Stimulated activated CD8-positive, alpha-beta memory T cell treated with anti-CD3 and anti-CD28 coated beads, Interleukin-12 subunit alpha, Interleukin-12 subunit beta, amount 100 ng/mL, for 4 hours (primary cell): Measurements from ENCODE around the gene CEL.
"Not testable (repeated sequence)": the region's sequence is repeated elsewhere in the genome, so short reads cannot be mapped to it uniquely, and the experiment has no call there.

Experiments
- DNase-seq: peaks from one replicate; pipeline ENCODE4 v3.0.0-alpha.2; 2020; ENCODE audit warnings: low read depth

Gene CEL

DNA sequence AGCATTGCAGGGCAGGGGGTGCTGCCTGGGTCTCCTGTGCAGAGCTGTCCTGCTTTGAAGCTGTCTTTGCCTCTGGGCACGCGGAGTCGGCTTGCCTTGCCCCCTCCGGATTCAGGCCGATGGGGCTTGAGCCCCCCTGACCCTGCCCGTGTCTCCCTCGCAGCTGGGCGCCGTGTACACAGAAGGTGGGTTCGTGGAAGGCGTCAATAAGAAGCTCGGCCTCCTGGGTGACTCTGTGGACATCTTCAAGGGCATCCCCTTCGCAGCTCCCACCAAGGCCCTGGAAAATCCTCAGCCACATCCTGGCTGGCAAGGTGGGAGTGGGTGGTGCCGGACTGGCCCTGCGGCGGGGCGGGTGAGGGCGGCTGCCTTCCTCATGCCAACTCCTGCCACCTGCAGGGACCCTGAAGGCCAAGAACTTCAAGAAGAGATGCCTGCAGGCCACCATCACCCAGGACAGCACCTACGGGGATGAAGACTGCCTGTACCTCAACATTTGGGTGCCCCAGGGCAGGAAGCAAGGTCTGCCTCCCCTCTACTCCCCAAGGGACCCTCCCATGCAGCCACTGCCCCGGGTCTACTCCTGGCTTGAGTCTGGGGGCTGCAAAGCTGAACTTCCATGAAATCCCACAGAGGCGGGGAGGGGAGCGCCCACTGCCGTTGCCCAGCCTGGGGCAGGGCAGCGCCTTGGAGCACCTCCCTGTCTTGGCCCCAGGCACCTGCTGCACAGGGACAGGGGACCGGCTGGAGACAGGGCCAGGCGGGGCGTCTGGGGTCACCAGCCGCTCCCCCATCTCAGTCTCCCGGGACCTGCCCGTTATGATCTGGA, 2.7 kb downstream of the CEL start:
- no peak for DNase-seq

DNA sequence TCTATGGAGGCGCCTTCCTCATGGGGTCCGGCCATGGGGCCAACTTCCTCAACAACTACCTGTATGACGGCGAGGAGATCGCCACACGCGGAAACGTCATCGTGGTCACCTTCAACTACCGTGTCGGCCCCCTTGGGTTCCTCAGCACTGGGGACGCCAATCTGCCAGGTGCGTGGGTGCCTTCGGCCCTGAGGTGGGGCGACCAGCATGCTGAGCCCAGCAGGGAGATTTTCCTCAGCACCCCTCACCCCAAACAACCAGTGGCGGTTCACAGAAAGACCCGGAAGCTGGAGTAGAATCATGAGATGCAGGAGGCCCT, 3.2 kb downstream of the CEL start:
- DNase-seq: no peak

DNA sequence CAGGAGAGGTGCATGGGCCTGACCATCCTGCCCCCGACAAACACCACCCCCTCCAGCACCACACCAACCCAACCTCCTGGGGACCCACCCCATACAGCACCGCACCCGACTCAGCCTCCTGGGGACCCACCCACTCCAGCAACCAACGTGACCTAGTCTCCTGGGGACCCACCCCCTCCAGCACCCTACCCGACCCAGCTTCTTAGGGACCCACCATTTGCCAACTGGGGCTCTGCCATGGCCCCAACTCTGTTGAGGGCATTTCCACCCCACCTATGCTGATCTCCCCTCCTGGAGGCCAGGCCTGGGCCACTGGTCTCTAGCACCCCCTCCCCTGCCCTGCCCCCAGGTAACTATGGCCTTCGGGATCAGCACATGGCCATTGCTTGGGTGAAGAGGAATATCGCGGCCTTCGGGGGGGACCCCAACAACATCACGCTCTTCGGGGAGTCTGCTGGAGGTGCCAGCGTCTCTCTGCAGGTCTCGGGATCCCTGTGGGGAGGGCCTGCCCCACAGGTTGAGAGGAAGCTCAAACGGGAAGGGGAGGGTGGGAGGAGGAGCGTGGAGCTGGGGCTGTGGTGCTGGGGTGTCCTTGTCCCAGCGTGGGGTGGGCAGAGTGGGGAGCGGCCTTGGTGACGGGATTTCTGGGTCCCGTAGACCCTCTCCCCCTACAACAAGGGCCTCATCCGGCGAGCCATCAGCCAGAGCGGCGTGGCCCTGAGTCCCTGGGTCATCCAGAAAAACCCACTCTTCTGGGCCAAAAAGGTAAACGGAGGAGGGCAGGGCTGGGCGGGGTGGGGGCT, 4.6 kb downstream of the CEL start:
- DNase-seq: no peak

DNA sequence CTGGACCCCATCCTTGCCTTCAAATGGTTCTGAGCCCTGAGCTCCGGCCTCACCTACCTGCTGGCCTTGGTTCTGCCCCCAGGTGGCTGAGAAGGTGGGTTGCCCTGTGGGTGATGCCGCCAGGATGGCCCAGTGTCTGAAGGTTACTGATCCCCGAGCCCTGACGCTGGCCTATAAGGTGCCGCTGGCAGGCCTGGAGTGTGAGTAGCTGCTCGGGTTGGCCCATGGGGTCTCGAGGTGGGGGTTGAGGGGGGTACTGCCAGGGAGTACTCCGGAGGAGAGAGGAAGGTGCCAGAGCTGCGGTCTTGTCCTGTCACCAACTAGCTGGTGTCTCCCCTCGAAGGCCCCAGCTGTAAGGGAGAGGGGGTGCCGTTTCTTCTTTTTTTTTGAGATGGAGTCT, 5.2 kb downstream of the CEL start:
- DNase-seq: no peak

DNA sequence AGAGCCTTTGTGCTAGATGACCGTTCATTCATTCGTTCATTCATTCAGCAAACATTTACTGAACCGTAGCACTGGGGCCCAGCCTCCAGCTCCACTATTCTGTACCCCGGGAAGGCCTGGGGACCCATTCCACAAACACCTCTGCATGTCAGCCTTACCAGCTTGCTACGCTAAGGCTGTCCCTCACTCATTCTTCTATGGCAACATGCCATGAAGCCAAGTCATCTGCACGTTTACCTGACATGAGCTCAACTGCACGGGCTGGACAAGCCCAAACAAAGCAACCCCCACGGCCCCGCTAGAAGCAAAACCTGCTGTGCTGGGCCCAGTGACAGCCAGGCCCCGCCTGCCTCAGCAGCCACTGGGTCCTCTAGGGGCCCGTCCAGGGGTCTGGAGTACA, 6.0 kb downstream of the CEL start:
- no peak for DNase-seq

DNA sequence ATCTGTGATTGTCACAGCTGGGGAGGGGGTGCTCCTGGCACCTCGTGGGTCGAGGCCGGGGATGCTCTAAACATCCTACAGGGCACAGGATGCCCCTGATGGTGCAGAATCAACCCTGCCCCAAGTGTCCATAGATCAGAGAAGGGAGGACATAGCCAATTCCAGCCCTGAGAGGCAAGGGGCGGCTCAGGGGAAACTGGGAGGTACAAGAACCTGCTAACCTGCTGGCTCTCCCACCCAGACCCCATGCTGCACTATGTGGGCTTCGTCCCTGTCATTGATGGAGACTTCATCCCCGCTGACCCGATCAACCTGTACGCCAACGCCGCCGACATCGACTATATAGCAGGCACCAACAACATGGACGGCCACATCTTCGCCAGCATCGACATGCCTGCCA, 6.7 kb downstream of the CEL start:
- not testable (repeated sequence) for DNase-seq

DNA sequence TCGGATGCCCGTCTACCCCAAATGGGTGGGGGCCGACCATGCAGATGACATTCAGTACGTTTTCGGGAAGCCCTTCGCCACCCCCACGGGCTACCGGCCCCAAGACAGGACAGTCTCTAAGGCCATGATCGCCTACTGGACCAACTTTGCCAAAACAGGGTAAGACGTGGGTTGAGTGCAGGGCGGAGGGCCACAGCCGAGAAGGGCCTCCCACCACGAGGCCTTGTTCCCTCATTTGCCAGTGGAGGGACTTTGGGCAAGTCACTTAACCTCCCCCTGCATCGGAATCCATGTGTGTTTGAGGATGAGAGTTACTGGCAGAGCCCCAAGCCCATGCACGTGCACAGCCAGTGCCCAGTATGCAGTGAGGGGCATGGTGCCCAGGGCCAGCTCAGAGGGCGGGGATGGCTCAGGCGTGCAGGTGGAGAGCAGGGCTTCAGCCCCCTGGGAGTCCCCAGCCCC, 8.8 kb downstream of the CEL start:
- not testable (repeated sequence) for DNase-seq

DNA sequence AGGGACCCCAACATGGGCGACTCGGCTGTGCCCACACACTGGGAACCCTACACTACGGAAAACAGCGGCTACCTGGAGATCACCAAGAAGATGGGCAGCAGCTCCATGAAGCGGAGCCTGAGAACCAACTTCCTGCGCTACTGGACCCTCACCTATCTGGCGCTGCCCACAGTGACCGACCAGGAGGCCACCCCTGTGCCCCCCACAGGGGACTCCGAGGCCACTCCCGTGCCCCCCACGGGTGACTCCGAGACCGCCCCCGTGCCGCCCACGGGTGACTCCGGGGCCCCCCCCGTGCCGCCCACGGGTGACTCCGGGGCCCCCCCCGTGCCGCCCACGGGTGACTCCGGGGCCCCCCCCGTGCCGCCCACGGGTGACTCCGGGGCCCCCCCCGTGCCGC, 9.2 kb downstream of the CEL start:
- DNase-seq: not testable (repeated sequence)

DNA sequence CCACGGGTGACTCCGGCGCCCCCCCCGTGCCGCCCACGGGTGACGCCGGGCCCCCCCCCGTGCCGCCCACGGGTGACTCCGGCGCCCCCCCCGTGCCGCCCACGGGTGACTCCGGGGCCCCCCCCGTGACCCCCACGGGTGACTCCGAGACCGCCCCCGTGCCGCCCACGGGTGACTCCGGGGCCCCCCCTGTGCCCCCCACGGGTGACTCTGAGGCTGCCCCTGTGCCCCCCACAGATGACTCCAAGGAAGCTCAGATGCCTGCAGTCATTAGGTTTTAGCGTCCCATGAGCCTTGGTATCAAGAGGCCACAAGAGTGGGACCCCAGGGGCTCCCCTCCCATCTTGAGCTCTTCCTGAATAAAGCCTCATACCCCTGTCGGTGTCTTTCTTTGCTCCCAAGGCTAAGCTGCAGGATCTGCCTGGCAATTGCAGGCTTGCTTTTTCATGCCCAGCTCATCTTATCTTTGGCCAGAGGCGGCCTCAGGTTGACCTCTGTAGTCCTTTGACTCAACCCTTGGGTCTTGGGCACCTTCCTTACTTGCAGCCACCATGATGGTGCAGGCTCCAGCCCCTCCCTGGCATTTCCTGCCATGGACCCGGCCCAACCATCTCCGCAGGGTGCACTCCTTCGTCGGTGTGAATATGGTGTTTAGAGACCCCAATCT, 9.8 kb downstream of the CEL start:
- no peak for DNase-seq

DNA sequence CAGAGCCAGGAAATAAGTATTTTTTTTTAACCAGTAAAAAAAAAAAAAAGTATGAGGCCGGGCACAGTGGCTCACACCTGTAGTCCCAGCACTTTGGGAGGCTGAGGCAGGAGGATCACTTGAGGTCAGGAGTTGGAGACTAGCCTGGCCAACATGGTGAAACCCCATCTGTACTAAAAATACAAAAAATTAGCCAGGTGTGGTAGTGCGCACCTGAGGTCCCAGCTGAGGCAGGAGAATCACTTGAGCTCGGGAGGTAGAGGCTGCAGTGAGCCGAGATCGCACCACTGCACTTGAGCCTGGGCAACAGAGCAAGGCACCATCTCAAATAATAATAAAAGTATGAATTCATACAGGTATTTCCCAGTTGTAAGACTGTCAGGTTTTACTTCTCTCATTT, 10.4 kb downstream of the CEL start:
- not testable (repeated sequence) for DNase-seq

DNA sequence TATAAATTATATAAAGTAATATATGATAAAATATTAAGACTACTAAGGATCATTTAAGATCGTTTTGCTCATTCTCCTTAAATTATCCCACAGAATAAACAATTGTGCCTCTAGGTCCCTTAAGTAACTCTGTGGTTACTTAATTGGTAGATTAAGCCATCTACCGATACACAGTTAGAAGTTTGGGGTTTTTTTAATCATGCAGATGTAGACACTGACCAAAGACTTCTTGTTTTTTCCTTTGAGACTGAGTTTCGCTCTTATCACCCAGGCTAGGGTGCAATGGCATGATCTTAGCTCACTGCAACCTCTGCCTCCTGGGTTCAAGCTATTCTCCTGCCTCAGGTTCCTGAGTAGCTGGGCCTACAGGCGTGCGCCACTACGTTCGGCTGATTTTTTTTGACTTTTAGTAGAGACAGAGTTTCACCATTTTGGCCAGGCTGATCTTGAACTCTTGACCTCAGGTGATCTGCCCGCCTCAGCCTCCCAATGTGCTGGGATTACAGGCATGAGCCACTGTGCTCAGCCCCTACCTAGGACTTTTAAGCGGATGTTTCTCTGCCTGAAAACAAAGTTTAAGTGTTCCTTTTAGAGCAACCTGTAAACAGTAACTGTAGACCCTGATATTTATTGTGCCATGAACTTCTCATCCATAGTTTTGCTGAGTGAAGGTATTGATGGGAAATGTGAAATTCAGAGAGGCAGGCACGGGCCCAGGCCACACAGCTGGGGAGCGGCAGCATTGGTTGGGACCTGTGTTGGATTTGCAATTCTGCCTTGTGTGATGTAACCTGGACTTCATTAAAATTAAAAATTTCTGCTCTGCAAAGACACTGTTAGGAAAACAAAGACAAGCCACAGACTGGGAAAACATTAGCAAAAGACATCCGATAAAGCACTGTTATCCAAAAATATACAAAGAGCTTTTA, 11.6 kb downstream of the CEL start:
- no peak for DNase-seq

DNA sequence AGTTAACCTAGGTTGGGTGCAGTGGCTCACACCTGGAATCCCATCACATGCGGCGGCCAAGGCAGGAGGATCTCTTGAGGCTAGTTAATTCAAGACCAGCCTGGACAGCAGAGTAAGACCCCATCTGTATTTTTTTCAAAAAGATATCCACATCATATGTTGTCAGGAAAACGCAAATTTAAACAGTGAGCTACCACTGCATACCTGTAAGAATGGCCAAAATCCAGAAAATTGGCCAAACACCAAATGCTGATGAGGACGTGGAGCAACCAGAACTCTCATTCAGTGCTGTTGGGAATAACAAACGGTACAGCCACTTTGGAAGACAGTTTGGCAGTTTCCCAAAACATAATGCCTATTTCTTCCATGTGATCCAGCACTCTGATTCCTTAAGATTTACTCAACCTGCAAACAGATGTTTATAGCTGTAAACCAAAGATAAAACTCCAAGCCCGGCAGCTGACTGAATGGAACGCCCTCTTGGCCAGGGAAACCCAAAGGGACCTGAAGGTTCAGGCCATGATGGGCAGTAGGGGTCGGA, 12.4 kb downstream of the CEL start:
- DNase-seq: no peak

DNA sequence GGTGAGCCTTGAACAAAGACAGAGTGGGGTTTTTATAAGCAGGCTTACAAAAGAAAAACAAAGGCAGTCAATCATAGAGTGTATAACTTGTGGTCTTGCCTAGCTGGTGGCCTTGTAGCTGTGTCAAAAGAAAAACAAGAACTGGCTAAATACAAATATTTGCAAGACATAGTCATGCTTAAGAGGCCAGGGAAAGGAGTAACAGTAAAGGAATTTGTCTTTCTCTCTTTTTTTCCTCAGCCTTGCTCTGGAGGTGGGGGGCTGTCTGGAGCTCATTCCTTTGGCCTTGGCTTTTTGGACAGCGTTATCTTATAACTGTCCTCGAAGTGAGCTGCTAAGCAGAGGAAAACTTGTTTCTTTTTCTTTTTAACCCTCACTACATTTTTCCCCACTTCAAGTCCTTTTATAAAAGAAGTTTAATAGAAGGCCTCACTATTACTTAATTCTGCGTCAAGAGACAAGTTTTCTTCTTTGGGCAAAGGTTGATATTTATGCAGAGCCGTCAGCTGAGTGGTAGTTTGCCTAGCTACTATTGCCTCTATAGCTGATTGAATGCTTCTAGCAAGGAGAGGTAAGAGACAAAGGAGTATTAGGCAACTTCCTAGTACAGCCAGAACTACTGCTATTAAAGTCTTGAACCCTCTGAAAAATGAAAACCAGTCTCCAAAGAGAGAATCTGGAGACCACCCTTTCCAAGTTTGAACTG, 14.3 kb downstream of the CEL start:
- DNase-seq: no peak

DNA sequence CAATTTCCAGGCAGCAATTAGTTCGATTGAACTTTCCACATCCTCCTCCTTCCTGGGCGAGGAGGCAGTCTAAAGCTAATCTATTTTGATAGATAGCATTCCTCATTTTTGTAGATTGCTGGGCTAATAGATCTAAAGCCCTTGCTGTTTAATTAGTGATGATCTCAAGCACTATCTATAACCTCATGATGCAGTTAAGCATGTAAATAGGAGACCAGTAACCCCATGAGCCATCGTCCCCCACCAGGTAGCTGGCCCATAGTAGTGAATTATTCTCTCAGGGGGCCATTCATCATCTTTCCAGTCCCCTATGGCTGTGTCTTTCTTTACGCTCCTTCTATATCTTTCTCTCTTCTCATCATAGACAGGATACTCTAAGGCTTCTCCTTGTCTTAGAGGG, 14.9 kb downstream of the CEL start:
- DNase-seq: no peak

DNA sequence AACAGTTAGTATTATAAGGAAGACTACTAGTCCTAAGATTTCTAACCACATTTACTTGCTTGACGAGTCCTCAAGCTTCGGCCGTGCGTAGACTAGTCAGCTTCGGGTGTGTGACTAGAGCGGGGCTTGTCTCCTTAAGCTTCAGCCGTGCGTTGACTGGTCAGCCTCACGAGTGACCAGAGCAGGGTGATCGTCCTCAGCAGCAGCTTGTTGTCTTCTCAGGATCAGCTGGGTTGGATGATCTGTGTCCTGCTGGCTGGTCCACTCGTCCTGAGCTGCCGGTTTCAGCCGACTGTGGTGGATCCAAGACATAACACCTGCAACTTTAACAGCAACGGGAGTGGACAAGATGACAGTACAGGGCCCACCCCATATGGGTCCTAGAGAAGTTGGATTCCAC, 16.7 kb downstream of the CEL start:
- no peak for DNase-seq

DNA sequence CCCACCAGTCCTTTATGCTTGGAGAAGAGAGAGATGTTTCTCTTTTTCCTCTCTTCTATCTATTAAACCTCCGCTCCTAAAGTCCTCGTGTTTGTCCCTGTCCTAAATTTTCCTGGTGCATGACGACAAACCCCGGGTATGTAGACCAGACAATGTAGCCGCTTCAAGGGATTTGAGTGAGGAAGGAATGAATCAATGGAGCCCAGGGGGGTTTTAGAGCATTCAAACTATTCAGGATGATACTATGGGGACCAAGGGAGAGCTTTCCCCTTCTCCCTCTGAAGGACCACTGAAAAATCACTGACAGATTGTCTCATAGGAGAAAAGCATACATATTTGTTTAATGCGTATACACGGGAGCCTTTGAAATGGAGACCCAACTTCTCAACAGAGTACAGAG, 18.4 kb downstream of the CEL start:
- no peak for DNase-seq

DNA sequence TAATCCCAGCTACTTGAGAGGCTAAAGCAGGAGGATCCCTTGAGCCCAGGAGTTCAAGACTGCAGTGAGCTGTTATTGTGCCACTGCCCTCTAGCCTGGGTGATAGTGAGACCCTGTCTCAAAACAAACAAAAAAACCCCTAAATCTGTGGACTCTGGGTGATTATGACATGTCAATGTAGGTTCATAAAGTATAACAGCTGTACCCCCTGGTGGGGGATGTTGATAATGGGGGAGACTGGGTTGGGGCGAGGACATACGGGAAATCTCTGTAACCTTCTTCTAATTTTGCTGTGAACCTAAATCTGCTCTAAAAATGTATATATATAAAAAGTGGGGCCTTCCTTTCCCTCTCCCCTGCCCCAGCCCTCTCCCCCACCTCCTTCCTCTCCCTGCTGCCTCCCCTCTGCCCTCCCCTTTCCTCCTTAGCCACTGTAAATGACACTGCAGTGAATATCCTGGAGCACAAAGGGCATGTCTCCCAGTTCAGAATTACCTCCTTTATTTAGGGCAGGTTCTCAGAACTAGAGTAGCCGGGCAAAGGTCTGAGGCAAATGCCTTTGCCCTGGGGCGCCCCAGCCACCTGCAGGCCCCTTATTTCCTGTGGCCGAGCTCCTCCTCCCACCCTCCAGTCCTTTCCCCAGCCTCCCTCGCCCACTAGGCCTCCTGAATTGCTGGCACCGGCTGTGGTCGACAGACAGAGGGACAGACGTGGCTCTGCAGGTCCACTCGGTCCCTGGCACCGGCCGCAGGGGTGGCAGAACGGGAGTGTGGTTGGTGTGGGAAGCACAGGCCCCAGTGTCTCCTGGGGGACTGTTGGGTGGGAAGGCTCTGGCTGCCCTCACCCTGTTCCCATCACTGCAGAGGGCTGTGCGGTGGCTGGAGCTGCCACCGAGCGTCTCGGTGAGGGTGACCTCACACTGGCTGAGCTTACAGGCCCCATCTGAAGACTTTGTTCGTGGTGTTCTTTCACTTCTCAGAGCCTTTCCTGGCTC, 19.3 kb downstream of the CEL start:
- not testable (repeated sequence) for DNase-seq

DNA sequence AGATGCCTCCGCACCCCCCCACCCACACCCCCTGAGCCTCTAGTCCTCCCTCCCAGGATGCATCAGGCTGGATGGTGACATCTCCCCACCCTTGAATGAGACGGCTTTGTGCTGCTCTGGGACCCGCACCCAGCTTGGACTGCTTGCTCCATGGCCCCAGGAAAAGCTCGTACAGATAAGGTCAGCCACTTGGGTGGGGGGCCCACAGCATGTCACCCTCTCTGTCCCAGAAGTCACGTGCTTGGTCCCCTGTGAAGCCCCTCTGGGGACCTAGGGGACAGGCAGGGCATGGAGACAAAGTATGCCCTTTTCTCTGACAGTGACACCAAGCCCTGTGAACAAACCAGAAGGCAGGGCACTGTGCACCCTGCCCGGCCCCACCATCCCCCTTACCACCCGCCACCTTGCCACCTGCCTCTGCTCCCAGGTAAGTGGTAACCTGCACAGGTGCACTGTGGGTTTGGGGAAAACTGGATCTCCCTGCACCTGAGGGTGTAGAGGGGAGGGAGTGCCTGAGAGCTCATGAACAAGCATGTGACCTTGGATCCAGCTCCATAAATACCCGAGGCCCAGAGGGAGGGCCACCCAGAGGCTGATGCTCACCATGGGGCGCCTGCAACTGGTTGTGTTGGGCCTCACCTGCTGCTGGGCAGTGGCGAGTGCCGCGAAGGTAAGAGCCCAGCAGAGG, 20.3 kb downstream of the CEL start:
- DNase-seq: not testable (repeated sequence)

DNA sequence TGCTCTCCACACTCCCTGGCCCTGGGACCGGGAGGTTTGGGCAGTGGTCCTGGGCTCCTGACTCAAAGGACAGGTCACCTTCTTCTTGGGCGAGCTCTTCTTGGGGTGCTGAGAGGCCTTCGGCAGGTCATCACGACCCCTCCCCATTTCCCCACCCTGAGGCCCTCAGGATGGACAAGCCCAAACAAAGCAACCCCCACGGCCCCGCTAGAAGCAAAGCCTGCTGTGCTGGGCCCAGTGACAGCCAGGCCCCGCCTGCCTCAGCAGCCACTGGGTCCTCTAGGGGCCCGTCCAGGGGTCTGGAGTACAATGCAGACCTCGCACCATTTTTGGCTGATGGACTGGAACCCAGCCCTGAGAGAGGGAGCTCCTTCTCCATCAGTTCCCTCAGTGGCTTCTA, 21.9 kb downstream of the CEL start:
- DNase-seq: not testable (repeated sequence)
